Endothelial cell of umbilical vein (primary cell): ENCODE data around the gene C1orf210.

Source experiments
- EZH2 ChIP-seq: IDR thresholded peaks from 2 replicates; pipeline ENCODE4 v1.6.1; 2012; ENCODE audit warnings: borderline replicate concordance, low read depth, mild to moderate bottlenecking, moderate library complexity, low read length, inconsistent platforms; ENCODE audit not compliant: severe bottlenecking
- TF ChIP-seq, protein P1 (sequence below), 2 donors: IDR thresholded peaks; 1 replicate in 1 of 2; 2 replicates in 1 of 2; pipeline ENCODE4 v1.5.1; 2011; ENCODE audit warnings: low read length in 2 of 2, mild to moderate bottlenecking in 2 of 2, moderate library complexity in 2 of 2, control low read depth in 1 of 2, inconsistent platforms in 1 of 2, low read depth in 1 of 2; ENCODE audit not compliant: insufficient read depth in 1 of 2; ENCODE audit errors: extremely low read depth in 1 of 2

DNA sequence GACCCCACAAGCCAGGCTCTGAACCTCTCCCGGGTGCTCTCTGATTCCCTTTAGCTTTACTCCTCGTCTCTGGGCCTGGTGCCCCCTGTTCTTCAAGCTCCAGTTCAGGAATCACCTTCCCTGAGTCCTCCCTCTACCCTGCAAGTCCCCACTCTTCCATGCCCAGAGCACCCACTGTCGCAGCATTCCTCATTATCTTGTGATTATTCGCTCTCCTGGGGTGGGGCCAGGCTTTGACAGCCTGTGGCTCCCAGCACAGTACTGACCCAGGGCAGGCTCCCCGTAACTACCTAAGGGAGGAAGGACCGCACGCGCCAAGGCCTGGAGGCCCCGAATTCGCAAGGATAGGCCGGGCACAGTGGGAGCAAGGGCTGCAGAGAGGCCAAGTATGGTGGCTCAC is 734 bp upstream of the C1orf210 start:
- TF ChIP-seq, protein P1, sequence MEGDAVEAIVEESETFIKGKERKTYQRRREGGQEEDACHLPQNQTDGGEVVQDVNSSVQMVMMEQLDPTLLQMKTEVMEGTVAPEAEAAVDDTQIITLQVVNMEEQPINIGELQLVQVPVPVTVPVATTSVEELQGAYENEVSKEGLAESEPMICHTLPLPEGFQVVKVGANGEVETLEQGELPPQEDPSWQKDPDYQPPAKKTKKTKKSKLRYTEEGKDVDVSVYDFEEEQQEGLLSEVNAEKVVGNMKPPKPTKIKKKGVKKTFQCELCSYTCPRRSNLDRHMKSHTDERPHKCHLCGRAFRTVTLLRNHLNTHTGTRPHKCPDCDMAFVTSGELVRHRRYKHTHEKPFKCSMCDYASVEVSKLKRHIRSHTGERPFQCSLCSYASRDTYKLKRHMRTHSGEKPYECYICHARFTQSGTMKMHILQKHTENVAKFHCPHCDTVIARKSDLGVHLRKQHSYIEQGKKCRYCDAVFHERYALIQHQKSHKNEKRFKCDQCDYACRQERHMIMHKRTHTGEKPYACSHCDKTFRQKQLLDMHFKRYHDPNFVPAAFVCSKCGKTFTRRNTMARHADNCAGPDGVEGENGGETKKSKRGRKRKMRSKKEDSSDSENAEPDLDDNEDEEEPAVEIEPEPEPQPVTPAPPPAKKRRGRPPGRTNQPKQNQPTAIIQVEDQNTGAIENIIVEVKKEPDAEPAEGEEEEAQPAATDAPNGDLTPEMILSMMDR (IDR thresholded peaks at IDR 0.05; ENCODE audit: extremely low read depth in 1 of 2, insufficient read depth in 1 of 2, low read depth in 1 of 2, low read length in 2 of 2) = no peak
- no peak for TF ChIP-seq EZH2
